GM19025 (cell line): Measurements from ENCODE around the gene STX5.
"Not testable (repeated sequence)": the region's sequence is repeated elsewhere in the genome, so short reads cannot be mapped to it uniquely, and the experiment has no call there.

ENCODE experiments used
- ATAC-seq: cut with Tn5 transposase; IDR thresholded peaks from one replicate; pipeline ENCODE4 v1.9.1; 2021; ENCODE audit warnings: mild to moderate bottlenecking, low read depth, moderate library complexity; ENCODE audit not compliant: unreplicated experiment

The STX5 gene

DNA sequence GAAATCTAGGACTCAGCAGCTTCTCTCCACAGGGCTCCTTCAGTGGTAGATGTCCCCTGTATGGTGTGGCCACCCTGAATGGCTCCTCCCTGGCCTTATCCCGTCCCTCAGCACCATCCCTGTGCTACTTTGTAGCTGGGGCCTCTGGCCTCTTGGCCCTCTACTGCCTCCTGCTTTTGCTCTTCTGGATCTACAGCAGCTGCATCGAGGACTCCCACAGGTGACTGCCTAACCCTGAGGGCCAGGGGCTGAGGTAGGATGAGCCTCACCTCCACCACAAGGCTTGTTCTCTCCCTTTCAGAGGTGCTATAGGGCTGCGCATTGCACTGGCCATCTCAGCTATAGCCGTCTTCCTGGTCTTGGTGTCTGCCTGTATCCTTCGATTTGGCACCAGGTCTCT lies 42.9 kb downstream of the STX5 start:
- ATAC-seq: no peak

DNA sequence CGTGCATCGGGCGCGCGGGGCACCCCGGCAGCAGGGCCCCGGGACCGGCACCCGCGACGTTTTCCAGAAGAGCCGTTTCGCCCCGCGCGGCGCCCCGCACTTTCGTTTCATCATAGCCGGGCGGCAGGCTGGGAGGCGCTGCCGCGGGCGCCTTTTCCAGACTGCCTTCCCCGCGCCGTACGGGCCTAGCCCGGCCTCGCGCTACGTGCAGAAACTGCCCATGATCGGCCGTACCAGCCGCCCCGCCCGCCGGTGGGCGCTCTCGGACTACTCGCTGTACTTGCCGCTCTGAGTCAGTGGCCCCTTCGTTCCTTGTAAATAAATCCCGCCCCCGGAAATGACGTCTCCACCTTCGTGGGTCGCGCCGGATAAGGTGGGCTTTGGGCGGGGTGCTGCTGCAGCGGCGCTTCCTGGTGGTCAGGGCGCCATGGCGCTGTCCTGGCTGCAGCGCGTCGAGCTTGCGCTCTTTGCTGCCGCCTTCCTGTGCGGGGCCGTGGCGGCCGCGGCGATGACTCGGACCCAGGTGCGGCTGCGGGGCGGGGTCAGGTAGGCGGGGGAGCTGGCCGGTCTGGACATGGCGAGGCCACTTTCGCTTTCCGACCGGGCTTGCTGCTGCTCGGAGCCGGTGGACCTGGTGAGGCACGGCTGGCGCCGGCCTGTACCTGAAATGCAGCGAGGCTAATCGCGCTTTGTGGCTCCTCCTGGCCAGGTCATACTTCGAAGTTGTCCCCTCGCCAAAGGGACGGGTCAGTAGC lies 44.7 kb downstream of the STX5 start, which contains the start of gene TMEM179B:
Gene TMEM179B (plus strand): TSS at position 398 of the 755 bp plus-strand sequence. CDS start 30 bp downstream, at position 428.
- peak; percentile 61 for ATAC-seq

DNA sequence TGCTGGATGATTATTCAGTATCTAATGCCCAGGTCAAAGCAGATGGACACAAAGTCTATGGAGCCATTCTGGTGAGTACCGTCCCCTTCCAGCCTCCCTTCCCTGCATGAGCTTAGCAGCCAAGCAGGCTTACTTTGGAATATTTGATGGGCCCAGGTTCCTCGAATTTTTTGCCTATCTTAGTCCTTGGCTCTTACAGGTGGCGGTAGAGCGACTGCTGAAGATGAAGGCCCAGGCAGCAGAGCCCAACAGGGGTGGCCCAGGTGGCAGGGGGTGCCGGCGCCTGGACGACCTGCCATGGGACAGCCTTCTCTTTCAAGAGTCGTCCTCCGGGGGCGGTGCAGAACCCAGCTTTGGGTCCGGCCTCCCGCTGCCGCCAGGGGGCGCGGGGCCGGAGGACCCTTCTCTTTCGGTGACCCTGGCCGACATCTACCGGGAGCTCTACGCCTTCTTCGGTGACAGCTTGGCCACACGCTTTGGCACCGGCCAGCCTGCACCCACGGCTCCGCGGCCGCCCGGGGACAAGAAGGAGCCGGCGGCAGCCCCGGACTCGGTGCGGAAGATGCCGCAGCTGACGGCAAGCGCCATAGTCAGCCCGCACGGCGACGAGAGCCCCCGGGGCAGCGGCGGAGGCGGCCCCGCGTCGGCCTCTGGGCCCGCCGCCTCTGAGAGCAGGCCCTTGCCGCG lies 45.4 kb downstream of the STX5 start:
- peak; percentile 57 for ATAC-seq

DNA sequence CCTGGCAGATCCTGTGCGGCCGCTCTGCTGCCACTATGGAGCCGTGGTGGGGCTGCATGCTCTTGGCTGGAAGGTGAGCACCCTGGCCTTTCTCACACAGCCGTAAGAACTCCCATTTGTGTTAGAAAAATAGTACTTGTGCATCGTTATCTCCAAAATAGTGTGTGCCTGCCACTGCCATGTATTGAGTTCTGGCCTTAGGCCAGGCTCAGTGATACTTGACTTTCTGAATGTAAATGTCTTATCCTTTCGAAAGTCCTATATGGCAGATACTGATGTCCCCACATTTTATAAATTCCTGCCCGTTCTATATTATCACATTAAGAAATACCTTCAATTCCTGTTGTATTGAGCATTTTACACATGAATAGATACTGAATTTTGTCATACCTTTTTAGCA lies 49.1 kb downstream of the STX5 start:
- no peak for ATAC-seq

DNA sequence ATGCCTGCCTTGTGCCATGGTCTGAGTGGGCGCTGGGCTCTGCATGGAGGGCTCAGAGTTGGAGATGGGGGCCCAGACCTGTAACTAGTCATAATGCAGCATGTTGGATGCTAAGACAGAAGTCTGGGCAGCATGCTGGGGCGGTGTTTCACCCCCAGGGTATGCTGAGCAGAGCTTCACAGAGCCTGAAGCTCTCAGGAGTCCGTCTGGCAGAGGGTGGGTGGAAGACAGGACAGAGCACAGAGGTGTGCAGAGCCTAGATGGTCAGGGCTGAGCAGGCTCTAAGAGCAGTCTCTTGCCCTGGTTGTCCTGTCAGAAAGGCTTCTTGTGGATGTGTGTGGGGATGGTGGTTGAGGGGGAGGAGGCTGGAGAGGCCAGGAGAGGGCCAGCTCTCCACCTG lies 53.4 kb downstream of the STX5 start:
- no peak for ATAC-seq

DNA sequence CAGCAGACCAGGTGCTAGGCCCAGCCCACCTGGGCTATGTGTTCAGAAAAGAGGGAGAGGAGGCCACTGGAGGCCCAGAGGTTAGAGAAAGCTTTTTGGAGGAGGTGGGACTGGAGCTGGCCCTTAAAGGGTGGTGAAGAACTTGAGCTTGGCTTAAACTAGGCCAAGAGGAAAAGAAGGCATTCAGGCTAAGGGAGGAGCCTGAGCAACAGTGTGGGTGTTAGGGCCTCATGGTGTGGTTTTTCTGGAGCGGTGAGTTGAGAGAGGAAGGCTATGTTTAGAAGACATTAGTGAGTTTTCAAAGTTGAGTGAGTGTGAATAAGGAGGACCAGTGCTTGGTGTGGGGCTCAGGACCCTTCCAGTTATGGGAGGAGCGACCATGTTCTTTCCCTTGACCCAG lies 54.5 kb downstream of the STX5 start:
- no peak for ATAC-seq

DNA sequence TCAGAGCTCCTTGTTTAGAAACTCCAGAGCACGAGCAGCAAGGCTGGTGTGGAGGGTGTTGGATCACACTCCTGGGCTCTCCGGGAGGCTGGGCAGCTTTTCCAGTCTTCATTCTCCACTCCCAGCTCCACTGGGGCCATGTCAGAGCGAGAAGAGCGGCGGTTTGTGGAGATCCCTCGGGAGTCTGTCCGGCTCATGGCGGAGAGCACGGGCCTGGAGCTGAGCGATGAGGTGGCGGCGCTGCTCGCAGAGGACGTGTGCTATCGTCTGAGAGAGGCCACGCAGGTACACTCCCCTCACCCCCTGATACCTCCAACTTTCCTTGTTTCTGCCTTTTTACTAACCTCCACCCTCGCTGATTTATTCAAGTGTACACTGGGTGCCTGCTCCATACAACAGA lies 56.2 kb downstream of the STX5 start:
- no peak for ATAC-seq

DNA sequence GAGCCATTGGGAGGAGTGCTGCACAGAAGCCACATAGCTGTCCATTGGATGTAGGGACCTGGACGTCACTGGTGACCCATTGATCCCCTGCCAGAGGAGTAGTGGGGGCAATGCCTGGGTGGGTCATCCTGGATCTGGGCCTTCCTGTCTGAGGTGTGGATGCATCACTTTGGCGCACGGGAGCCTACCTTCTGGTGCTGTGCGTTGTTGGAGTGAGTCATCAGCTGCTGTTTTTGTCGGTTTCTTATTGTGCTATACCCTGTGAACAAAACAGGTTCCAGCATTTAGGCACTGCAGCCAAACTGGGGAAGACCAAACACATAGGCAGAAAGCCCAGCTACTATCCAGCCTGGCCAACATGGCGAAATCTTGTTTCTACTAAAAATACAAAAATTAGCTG lies 57.4 kb downstream of the STX5 start:
- no peak for ATAC-seq

DNA sequence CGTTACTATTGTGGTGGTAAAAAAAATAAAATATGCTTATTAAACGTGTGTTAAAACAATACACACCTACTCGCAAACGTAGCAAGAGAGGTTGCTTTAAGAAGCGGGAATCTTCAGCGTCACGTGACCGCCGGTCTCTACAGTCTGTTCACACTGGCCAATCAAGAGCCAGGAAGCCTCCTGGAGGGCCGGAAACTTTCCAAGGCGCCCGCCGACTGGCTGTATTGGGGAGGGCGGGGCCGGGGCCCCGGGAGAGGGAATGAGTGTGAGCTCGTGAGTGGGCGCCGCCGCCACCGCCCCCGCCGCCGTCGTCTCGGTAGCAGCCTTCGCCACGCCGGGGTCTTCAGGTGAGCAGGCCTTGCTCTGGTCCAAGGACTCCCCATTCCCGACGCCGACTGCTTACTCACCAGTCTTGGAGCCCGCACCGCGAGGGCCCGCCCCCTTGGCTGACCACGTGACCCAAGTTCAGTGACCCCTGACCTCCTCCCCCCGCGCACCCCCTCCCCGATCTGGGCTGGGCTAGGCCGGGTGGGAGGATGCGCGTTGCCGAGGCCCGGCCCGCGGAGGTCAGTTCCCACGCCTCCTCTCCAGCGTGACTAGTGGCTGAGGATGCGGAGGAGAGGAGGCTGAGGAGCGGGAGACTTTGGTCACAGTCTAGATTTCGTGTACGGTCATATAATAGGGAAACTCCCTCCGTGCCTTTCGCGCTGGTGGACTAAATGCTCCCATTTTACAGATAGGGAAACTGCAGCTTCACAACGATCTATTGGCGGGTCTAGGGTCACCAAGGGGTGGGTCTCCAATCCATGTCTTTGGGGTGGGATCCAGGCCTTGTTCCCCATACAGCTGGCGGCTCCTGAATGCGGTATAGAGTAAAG lies 60.5 kb downstream of the STX5 start, which contains the start of gene TAF6L:
Gene TAF6L (plus strand): TSS at position 253 of the 878 bp plus-strand sequence. CDS start 4,388 bp downstream, outside the sequence.
- ATAC-seq: peak; percentile 86

DNA sequence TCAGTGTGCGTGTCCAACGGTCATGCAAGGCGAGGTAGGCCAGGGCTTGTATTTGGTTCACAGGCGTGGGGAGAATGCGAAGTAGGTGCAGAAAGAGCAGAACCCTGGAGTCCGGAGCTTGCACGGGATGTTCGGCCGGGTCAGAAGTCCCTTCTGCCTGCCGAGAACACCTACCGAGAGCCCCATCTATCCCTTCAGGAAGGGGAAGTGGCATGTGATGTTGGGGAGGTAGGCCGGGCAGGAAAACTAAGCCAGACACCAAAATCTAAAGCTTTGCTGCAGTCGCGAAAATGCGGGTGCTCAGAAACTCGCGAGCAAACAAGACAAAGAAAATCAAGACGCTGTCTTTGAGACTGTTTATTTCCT lies 61.1 kb downstream of the STX5 start:
- no peak for ATAC-seq

DNA sequence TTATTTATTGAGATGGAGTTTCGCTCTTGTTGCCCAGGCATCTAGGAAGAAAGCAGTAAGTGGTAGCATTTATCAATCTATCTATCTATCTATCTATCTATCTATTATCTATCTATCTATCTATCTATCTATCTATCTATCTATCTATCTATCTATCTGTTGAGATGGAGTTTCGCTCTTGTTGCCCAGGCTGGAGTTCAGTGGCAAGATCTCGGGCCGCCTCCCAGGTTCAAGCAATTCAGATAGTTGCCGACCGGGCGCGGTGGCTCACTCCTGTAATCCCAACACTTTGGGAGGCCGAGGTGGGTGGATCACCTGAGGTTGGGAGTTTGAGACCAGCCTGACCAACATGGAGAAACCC lies 71.0 kb downstream of the STX5 start:
- not testable (repeated sequence) for ATAC-seq

DNA sequence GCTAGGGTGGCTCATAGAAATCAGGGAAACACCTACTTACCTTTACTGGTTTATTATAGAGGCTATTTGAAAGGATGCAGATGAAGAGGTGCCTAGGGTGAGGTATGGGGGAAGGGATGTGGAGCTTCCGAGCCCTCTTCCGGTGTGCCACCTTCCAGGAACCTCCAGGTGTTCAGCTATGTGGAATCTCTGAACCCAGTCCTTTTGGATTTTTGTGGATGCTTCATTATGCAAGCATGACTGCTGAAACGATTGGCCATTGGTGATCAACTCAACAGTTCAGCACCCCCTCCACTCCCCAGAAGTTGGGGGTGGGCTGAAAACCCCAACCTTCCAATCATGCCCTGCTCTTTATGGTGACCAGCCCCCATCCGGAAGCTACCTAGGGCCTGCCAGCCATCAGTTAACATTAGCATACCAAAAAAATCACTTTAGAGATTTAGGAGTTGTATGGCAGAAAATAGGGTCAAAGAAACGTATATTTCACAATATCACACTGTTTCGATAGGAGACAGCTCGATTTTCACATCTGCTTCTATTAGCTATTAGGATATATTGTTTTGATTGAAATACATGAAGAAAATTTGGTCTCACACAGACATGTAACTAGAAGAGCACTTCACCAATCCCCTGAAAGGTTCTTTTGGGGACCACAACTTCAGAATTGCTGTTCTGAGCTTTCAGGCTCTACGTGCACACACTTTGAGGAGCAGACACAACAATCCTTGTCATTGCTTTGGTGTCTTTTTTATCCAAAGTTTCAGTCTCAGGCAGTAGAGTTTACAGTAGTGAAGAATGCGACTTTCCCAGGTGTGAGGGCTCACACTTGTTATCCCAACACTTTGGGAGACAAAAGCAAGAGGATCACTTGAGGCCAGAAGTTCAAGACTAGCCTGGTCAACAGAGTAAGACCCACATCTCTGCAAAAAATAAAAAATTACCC lies 73.7 kb downstream of the STX5 start:
- no peak for ATAC-seq
